IMR-90 (cell line): ENCODE data around the gene DNAJC22.
A peak's percentile ranks its signal among the peaks of the same experiment; 100 is the strongest.

Experiments used
- CTCF ChIP-seq: conservative IDR thresholded peaks from 2 replicates; pipeline ENCODE4 v1.5.1; 2012; ENCODE audit warnings: mild to moderate bottlenecking, low read depth, low read length, improper control_type of control experiment
- FOS ChIP-seq: fragments of 150-350 bp; IDR thresholded peaks from 2 replicates; pipeline ENCODE4 v1.6.1; 2016; ENCODE audit warnings: low read depth, low read length
- POLR2A ChIP-seq: IDR thresholded peaks from 2 replicates; pipeline ENCODE4 v1.6.1; 2012; ENCODE audit warnings: mild to moderate bottlenecking, low read depth, low read length
- RAD21 ChIP-seq: IDR thresholded peaks from 2 replicates; pipeline ENCODE4 v1.6.1; 2012; ENCODE audit warnings: low read length, improper control_type of control experiment
- RCOR1 ChIP-seq: IDR thresholded peaks from 2 replicates; pipeline ENCODE4 v1.6.1; 2012; ENCODE audit warnings: mild to moderate bottlenecking, low read length, improper control_type of control experiment; ENCODE audit not compliant: insufficient replicate concordance
- RFX5 ChIP-seq: IDR thresholded peaks from 2 replicates; pipeline ENCODE4 v1.8.0; 2012; ENCODE audit warnings: low read depth, mild to moderate bottlenecking, low read length, moderate library complexity
- SMC3 ChIP-seq: fragments of 150-350 bp; IDR thresholded peaks from 2 replicates; pipeline ENCODE4 v1.6.1; 2016; ENCODE audit warnings: low read depth, mild to moderate bottlenecking, antibody characterized with exemption, low read length, moderate library complexity
- USF2 ChIP-seq: fragments of 150-350 bp; IDR thresholded peaks from 2 replicates; pipeline ENCODE4 v1.6.1; 2017; ENCODE audit warnings: mild to moderate bottlenecking, antibody characterized with exemption, low read length, low read depth

- TF ChIP-seq FOS (0 out of 2 replicates have a peak, but pooled peaks have one; percentile 22), CTCF (no peak), POLR2A (no peak; the same call in 1 of the 2 replicates), RAD21 (no peak), USF2 (no peak), RFX5 (no peak), RCOR1 (no peak), SMC3 (no peak)
Observed at GRCh38 chr12:49322708-49323523, 23.8 kb upstream of the DNAJC22 start, which contains the start of gene TROAP.
